Activated CD4-positive, alpha-beta T cell treated with anti-CD3 and anti-CD28 coated beads, Interleukin-2, amount 50 U/mL, for 24 hours (primary cell): ENCODE data around the gene FOXRED1.
A peak's percentile ranks its signal among the peaks of the same experiment; 100 is the strongest.
"Not testable (repeated sequence)": the region's sequence is repeated elsewhere in the genome, so short reads cannot be mapped to it uniquely, and the experiment has no call there.

Experiments used
- DNase-seq, 2 donors: peaks; one replicate each; pipeline ENCODE4 v3.0.0-alpha.2; 2020; ENCODE audit warnings: low read depth in 1 of 2, low spot score in 1 of 2

FOXRED1 gene

GRCh38 chr11:126268708-126269579 lies at the start of gene FOXRED1, which contains the start of gene SRPRA:
Gene FOXRED1, plus strand, starts transcription at chr11:126269154. Its CDS starts 53 bp downstream, at chr11:126269207.
Gene SRPRA, minus strand, starts transcription at chr11:126268895. Its CDS starts 91 bp downstream, at chr11:126268804.
- peak; percentile 99 for DNase-seq

GRCh38 chr11:126219547-126219946 lies 49.4 kb upstream of the FOXRED1 start:
- no peak for DNase-seq

GRCh38 chr11:126224647-126225294 lies 44.2 kb upstream of the FOXRED1 start:
- no peak for DNase-seq

GRCh38 chr11:126225295-126225665 lies 43.7 kb upstream of the FOXRED1 start:
- no peak for DNase-seq

GRCh38 chr11:126226334-126227084 lies 42.4 kb upstream of the FOXRED1 start:
- DNase-seq, result no peak

- DNase-seq, result no peak
Observed at GRCh38 chr11:126229858-126230540, 39.0 kb upstream of the FOXRED1 start.

GRCh38 chr11:126231725-126232459 lies 37.1 kb upstream of the FOXRED1 start:
- no peak for DNase-seq

- DNase-seq, result no peak
Observed at GRCh38 chr11:126232683-126233082, 36.3 kb upstream of the FOXRED1 start.

- DNase-seq, result no peak
Observed at GRCh38 chr11:126233391-126233790, 35.6 kb upstream of the FOXRED1 start.

- no peak for DNase-seq
Observed at GRCh38 chr11:126246636-126247035, 22.3 kb upstream of the FOXRED1 start.

- DNase-seq, result no peak
Observed at GRCh38 chr11:126253265-126253664, 15.7 kb upstream of the FOXRED1 start.

GRCh38 chr11:126254819-126255218 lies 14.1 kb upstream of the FOXRED1 start:
- DNase-seq, result no peak

- DNase-seq, result not testable (repeated sequence)
Observed at GRCh38 chr11:126255507-126255906, 13.4 kb upstream of the FOXRED1 start.

GRCh38 chr11:126256216-126256615 lies 12.7 kb upstream of the FOXRED1 start:
- no peak for DNase-seq

GRCh38 chr11:126257144-126257543 lies 11.8 kb upstream of the FOXRED1 start:
- no peak for DNase-seq

- DNase-seq, result no peak
Observed at GRCh38 chr11:126257764-126258163, 11.2 kb upstream of the FOXRED1 start.

GRCh38 chr11:126262216-126262615 lies 6.7 kb upstream of the FOXRED1 start:
- no peak for DNase-seq

- no peak for DNase-seq
Observed at GRCh38 chr11:126263489-126263888, 5.5 kb upstream of the FOXRED1 start.

GRCh38 chr11:126265811-126266210 lies 3.1 kb upstream of the FOXRED1 start:
- DNase-seq, result no peak

GRCh38 chr11:126267650-126268049 lies 1.3 kb upstream of the FOXRED1 start:
- no peak for DNase-seq
